GM12878 (cell line): ENCODE data around the gene CD82.

Experiments
- CHD1 ChIP-seq: IDR thresholded peaks from 2 replicates; pipeline ENCODE4 v1.6.1; 2012; ENCODE audit warnings: low read depth, low read length, improper control_type of control experiment
- GABPA ChIP-seq: IDR thresholded peaks from 2 replicates; pipeline ENCODE4 v1.6.1; 2014; ENCODE audit warnings: antibody characterized with exemption, low read depth, mild to moderate bottlenecking, inconsistent platforms
- POLR2A ChIP-seq: IDR thresholded peaks from 2 replicates; pipeline ENCODE4 v1.6.1; 2011; ENCODE audit warnings: low read depth, mild to moderate bottlenecking, low read length
- SP1 ChIP-seq: IDR thresholded peaks from one replicate; pipeline ENCODE4 v1.6.1; 2011; ENCODE audit warnings: low read depth, low read length
- SRF ChIP-seq, 2 experiments: IDR thresholded peaks; 2 replicates each; pipeline ENCODE4 v1.6.1; 2011; ENCODE audit warnings: low read depth in 2 of 2, low read length in 2 of 2, mild to moderate bottlenecking in 1 of 2, moderate library complexity in 1 of 2
- TCF12 ChIP-seq: IDR thresholded peaks from 2 replicates; pipeline ENCODE4 v1.6.1; 2011; ENCODE audit warnings: low read depth, mild to moderate bottlenecking, low read length
- TF ChIP-seq, protein P1 (sequence below): fragments of 450-650 bp; IDR thresholded peaks from 2 replicates; pipeline ENCODE4 v1.6.1; 2017; ENCODE audit warnings: antibody characterized with exemption, mild to moderate bottlenecking, moderate library complexity
- TF ChIP-seq, protein P2 (sequence below): fragments of 450-650 bp; IDR thresholded peaks from 2 replicates; pipeline ENCODE4 v1.6.1; 2017; ENCODE audit warnings: mild to moderate bottlenecking, moderate library complexity
- TF ChIP-seq, protein P3 (sequence below), 3 experiments: IDR thresholded peaks in 2 of 3; conservative IDR thresholded peaks in 1 of 3; 2 replicates each; pipeline ENCODE4 v1.5.1; 2011; ENCODE audit warnings: low read depth in 3 of 3, low read length in 3 of 3, mild to moderate bottlenecking in 3 of 3, control low read depth in 2 of 3, moderate library complexity in 2 of 3, inconsistent platforms in 1 of 3, mixed read lengths in 1 of 3; ENCODE audit not compliant: control insufficient read depth in 2 of 3, insufficient read depth in 1 of 3; ENCODE audit errors: extremely low read depth in 1 of 3
- TF ChIP-seq, protein P4 (sequence below): fragments of 450-650 bp; formaldehyde crosslinking; IDR thresholded peaks from 2 replicates; pipeline ENCODE4 v1.4.0; 2020; ENCODE audit warnings: mild to moderate bottlenecking, moderate library complexity

DNA sequence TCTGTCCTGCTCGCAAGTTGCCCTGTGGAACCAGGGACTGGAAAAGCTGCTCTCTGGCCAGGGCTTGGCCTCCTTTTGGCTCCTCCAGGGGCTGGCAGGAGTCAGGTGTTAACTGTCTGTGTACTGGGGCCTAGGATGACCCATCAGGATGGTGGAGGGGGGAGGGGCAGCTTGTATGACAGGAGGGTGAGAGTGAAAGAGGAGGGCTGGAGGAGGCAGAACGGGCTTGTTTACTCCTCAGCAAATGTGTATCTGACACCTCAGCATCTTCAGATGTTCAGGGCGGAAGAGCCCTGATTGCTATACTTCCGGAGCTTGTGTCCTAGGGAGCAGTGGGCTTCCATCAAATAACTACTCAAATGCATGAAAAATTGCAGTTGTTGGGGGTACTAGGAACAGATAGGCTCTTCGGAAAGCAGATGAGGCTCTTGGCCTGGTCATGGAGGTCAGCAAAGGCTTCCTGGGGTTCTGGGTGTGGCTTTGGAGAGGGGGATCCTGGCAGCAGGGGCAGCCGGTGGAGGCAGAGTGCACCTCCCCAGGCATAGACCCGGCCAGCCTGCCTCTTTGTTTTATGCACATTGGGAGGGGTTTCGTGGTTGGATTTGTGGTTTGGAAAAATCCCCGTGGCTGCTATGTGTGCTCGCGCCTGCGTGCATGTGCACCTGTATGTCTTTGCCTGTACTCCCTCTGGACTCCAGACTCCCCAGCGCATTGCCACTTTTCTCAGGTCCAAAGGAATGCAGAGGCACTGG is 31.2 kb downstream of the CD82 start:
- TF ChIP-seq TCF12 (peak; percentile 44; the same call in 1 of the 2 replicates), POLR2A (peak; percentile 63; the same call in 1 of the 2 replicates), GABPA (peak; percentile 68; the same call in 1 of the 2 replicates), SRF (IDR thresholded peaks at IDR 0.05; ENCODE audit: low read depth in 2 of 2, low read length in 2 of 2) (no peak), CHD1 (no peak), SP1 (no peak)
- TF ChIP-seq, protein P1, sequence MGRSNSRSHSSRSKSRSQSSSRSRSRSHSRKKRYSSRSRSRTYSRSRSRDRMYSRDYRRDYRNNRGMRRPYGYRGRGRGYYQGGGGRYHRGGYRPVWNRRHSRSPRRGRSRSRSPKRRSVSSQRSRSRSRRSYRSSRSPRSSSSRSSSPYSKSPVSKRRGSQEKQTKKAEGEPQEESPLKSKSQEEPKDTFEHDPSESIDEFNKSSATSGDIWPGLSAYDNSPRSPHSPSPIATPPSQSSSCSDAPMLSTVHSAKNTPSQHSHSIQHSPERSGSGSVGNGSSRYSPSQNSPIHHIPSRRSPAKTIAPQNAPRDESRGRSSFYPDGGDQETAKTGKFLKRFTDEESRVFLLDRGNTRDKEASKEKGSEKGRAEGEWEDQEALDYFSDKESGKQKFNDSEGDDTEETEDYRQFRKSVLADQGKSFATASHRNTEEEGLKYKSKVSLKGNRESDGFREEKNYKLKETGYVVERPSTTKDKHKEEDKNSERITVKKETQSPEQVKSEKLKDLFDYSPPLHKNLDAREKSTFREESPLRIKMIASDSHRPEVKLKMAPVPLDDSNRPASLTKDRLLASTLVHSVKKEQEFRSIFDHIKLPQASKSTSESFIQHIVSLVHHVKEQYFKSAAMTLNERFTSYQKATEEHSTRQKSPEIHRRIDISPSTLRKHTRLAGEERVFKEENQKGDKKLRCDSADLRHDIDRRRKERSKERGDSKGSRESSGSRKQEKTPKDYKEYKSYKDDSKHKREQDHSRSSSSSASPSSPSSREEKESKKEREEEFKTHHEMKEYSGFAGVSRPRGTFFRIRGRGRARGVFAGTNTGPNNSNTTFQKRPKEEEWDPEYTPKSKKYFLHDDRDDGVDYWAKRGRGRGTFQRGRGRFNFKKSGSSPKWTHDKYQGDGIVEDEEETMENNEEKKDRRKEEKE: no peak
- TF ChIP-seq, protein P2, sequence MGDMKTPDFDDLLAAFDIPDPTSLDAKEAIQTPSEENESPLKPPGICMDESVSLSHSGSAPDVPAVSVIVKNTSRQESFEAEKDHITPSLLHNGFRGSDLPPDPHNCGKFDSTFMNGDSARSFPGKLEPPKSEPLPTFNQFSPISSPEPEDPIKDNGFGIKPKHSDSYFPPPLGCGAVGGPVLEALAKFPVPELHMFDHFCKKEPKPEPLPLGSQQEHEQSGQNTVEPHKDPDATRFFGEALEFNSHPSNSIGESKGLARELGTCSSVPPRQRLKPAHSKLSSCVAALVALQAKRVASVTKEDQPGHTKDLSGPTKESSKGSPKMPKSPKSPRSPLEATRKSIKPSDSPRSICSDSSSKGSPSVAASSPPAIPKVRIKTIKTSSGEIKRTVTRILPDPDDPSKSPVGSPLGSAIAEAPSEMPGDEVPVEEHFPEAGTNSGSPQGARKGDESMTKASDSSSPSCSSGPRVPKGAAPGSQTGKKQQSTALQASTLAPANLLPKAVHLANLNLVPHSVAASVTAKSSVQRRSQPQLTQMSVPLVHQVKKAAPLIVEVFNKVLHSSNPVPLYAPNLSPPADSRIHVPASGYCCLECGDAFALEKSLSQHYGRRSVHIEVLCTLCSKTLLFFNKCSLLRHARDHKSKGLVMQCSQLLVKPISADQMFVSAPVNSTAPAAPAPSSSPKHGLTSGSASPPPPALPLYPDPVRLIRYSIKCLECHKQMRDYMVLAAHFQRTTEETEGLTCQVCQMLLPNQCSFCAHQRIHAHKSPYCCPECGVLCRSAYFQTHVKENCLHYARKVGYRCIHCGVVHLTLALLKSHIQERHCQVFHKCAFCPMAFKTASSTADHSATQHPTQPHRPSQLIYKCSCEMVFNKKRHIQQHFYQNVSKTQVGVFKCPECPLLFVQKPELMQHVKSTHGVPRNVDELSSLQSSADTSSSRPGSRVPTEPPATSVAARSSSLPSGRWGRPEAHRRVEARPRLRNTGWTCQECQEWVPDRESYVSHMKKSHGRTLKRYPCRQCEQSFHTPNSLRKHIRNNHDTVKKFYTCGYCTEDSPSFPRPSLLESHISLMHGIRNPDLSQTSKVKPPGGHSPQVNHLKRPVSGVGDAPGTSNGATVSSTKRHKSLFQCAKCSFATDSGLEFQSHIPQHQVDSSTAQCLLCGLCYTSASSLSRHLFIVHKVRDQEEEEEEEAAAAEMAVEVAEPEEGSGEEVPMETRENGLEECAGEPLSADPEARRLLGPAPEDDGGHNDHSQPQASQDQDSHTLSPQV: no peak
- TF ChIP-seq, protein P3, sequence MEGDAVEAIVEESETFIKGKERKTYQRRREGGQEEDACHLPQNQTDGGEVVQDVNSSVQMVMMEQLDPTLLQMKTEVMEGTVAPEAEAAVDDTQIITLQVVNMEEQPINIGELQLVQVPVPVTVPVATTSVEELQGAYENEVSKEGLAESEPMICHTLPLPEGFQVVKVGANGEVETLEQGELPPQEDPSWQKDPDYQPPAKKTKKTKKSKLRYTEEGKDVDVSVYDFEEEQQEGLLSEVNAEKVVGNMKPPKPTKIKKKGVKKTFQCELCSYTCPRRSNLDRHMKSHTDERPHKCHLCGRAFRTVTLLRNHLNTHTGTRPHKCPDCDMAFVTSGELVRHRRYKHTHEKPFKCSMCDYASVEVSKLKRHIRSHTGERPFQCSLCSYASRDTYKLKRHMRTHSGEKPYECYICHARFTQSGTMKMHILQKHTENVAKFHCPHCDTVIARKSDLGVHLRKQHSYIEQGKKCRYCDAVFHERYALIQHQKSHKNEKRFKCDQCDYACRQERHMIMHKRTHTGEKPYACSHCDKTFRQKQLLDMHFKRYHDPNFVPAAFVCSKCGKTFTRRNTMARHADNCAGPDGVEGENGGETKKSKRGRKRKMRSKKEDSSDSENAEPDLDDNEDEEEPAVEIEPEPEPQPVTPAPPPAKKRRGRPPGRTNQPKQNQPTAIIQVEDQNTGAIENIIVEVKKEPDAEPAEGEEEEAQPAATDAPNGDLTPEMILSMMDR (IDR thresholded peaks at IDR 0.05 in 2 of 3, conservative IDR thresholded peaks at IDR 0.05 in 1 of 3; ENCODE audit: control insufficient read depth in 2 of 3, extremely low read depth in 1 of 3, insufficient read depth in 1 of 3, low read depth in 3 of 3, low read length in 3 of 3): no peak
- TF ChIP-seq, protein P4, sequence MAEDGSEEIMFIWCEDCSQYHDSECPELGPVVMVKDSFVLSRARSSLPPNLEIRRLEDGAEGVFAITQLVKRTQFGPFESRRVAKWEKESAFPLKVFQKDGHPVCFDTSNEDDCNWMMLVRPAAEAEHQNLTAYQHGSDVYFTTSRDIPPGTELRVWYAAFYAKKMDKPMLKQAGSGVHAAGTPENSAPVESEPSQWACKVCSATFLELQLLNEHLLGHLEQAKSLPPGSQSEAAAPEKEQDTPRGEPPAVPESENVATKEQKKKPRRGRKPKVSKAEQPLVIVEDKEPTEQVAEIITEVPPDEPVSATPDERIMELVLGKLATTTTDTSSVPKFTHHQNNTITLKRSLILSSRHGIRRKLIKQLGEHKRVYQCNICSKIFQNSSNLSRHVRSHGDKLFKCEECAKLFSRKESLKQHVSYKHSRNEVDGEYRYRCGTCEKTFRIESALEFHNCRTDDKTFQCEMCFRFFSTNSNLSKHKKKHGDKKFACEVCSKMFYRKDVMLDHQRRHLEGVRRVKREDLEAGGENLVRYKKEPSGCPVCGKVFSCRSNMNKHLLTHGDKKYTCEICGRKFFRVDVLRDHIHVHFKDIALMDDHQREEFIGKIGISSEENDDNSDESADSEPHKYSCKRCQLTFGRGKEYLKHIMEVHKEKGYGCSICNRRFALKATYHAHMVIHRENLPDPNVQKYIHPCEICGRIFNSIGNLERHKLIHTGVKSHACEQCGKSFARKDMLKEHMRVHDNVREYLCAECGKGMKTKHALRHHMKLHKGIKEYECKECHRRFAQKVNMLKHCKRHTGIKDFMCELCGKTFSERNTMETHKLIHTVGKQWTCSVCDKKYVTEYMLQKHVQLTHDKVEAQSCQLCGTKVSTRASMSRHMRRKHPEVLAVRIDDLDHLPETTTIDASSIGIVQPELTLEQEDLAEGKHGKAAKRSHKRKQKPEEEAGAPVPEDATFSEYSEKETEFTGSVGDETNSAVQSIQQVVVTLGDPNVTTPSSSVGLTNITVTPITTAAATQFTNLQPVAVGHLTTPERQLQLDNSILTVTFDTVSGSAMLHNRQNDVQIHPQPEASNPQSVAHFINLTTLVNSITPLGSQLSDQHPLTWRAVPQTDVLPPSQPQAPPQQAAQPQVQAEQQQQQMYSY (CRISPR knock-in tag): no peak
